ENCODE results near the gene CCDC154.

The CCDC154 gene

DNA sequence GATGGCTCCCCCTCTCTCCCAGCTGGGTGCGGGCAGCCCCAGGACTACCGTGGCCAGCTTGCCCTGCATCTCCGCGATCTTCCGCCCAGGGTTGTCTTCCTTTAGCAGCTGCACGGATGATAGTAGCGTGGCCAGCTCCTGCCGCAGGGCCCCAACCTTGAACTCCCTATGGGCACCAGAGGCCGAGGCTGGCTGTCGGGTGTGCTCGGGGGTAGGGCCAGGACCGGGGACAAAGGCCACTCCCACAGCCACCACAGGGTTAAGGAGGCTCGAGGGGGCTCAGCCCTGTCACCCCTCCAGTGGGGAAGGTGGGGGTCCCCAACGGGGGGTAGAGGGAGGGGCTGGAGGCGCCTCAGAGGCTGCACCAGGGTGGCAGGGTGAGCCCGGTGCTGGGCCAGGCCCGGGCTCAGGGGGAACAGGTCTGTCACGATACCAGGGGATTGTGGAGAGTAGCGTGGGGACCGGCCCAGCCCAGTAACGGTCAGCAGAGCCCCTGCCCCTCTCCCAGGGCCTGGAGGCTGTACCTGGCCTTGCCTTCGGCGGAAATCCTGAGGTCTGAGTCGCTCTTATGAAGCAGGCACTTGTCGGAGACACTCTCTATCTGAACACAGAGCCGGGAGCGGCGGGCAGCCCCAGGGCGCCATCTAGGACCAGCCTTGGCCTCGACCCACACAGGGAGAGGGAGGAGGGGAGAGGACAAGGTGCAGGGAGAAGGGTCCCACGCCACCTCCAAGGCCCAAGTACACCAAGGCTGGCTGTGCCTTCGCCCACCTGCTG lies 8.2 kb downstream of the CCDC154 start:
- Mint-ChIP-seq H3K27ac (no peak overlapping the region), H3K9me3 (no peaks in the 10 kb centered on the region), H3K4me1 (no peaks in the 10 kb centered on the region), H3K27me3 (no peaks in the 10 kb centered on the region), H3K4me3 (no peak overlapping the region), H3K36me3 (no peaks in the 10 kb centered on the region)

DNA sequence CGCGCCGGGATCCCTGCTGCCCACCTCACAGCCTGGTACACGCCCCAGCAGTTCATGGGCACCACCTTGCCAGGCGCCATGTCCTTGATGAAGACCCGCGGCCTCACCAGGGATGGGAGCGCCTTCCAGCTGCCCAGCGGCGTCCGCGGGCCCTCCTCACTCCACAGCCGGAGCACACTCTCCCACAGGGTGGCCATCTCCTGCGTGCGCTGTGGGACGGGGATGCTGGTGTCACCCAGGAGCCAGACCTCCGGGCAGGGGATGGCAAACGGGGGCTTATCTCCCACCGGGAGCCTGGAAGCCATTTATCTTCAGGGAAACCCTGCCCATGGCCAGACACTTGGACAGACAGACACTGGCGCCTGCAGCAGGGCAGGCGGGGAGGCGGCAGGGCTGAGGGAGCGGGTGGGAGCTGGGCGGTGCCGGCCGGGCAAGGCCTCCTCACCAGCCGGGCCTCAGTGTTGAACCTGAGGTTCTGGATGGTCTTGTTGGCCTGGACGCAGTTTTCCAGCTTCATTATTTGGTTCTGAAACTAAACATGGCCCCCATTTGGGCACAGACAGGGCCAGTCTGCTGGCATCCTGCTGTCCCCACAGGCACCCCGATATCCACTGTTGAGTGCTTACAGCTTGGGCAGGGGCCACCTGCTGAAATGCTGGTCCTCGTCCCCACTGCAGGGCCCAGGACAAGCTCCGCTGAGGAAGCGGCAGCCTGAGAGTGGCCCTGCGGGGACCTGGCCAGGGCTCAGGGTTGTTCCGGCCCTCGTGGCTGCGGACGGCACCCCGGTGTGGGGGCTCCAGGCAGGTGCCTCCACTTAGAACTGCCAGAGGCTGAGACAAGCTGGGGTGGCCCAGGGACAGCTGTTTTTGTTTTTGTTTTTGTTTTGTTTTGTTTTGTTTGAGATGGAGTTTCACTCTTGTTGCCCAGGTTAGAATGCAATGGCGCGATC lies 9.4 kb downstream of the CCDC154 start:
- Mint-ChIP-seq H3K27me3 (no peaks in the 10 kb centered on the region), H3K9me3 (no peaks in the 10 kb centered on the region), H3K4me3 (no peak overlapping the region), H3K27ac (no peak overlapping the region), H3K36me3 (no peaks in the 10 kb centered on the region), H3K4me1 (no peaks in the 10 kb centered on the region)

DNA sequence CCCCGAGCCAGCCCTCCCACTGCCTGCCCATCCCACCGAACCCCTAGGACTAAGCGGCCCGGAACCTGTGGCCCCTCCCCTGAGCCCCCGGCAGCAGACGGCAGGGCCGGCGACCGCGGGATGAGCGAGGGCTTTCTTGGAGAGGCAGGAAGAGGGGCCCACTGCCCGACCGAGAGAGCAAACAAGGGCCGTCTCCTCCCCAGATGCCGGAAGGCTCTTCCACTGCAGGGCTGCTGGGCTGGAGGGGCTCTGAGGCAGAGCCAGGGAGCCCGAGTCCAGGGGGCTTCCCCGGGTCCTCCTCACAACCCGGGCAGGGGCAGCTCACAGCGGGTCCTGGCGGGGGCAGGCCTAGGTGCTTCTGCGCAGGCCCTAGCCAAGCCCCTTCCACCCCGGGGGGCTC lies 10.6 kb downstream of the CCDC154 start:
- H3K27ac Mint-ChIP-seq, result no peak overlapping the region
- H3K4me3 Mint-ChIP-seq, result no peak overlapping the region
- H3K36me3 Mint-ChIP-seq, result no peaks in the 10 kb centered on the region
- no peaks in the 10 kb centered on the region for H3K9me3 Mint-ChIP-seq
- no peaks in the 10 kb centered on the region for H3K4me1 Mint-ChIP-seq
- no peaks in the 10 kb centered on the region for H3K27me3 Mint-ChIP-seq

GRCh38 chr16:1433263-1433560 lies 11.1 kb downstream of the CCDC154 start:
- Mint-ChIP-seq H3K9me3 (no peaks in the 10 kb centered on the region), H3K4me3 (no peak overlapping the region), H3K4me1 (no peaks in the 10 kb centered on the region), H3K27ac (no peak overlapping the region), H3K27me3 (no peaks in the 10 kb centered on the region), H3K36me3 (no peaks in the 10 kb centered on the region)

- no peaks in the 10 kb centered on the region for H3K9me3 Mint-ChIP-seq
- H3K27me3 Mint-ChIP-seq, result no peaks in the 10 kb centered on the region
- no peak overlapping the region for H3K27ac Mint-ChIP-seq
- no peaks in the 10 kb centered on the region for H3K4me1 Mint-ChIP-seq
- H3K4me3 Mint-ChIP-seq, result peak overlapping the region; percentile 23
- no peaks in the 10 kb centered on the region for H3K36me3 Mint-ChIP-seq
Measured at GRCh38 chr16:1432388-1433262, 11.7 kb downstream of the CCDC154 start.

GRCh38 chr16:1431497-1432270 lies 12.7 kb downstream of the CCDC154 start:
- Mint-ChIP-seq H3K27ac (peak overlapping the region; percentile 23), H3K27me3 (no peaks in the 10 kb centered on the region), H3K4me1 (no peaks in the 10 kb centered on the region), H3K36me3 (no peaks in the 10 kb centered on the region), H3K9me3 (no peaks in the 10 kb centered on the region), H3K4me3 (peak overlapping the region; percentile 23)

GRCh38 chr16:1430759-1431496 lies 13.4 kb downstream of the CCDC154 start, which contains the start of gene PERCC1:
PERCC1 (plus strand) TSS chr16:1431078; CDS start chr16:1432594, 1,516 bp downstream.
- H3K4me1 Mint-ChIP-seq, result no peaks in the 10 kb centered on the region
- no peaks in the 10 kb centered on the region for H3K36me3 Mint-ChIP-seq
- peak within 1 kb of the TSS; percentile 23 for H3K4me3 Mint-ChIP-seq
- H3K9me3 Mint-ChIP-seq, result no peaks in the 10 kb centered on the region
- peak within 1 kb of the TSS; percentile 23 for H3K27ac Mint-ChIP-seq
- no peaks in the 10 kb centered on the region for H3K27me3 Mint-ChIP-seq

GRCh38 chr16:1430214-1430758 lies 14.1 kb downstream of the CCDC154 start:
- no peak overlapping the region for H3K27ac Mint-ChIP-seq

GRCh38 chr16:1429631-1430030 lies 14.7 kb downstream of the CCDC154 start:
- no peaks in the 10 kb centered on the region for H3K27me3 Mint-ChIP-seq
- no peaks in the 10 kb centered on the region for H3K9me3 Mint-ChIP-seq
- H3K36me3 Mint-ChIP-seq, result no peaks in the 10 kb centered on the region
- no peaks in the 10 kb centered on the region for H3K4me1 Mint-ChIP-seq
- H3K27ac Mint-ChIP-seq, result no peak overlapping the region
- no peak overlapping the region for H3K4me3 Mint-ChIP-seq

More at GRCh38 chr16:1430214-1430758, 14.1 kb downstream of the CCDC154 start:
- Mint-ChIP-seq H3K4me3 (no peak overlapping the region), H3K36me3 (no peaks in the 10 kb centered on the region), H3K4me1 (no peaks in the 10 kb centered on the region), H3K27me3 (no peaks in the 10 kb centered on the region), H3K9me3 (no peaks in the 10 kb centered on the region)

- Mint-ChIP-seq H3K4me3 (no peak overlapping the region), H3K4me1 (no peaks in the 10 kb centered on the region), H3K27ac (no peak overlapping the region), H3K27me3 (no peaks in the 10 kb centered on the region), H3K36me3 (no peaks in the 10 kb centered on the region), H3K9me3 (no peaks in the 10 kb centered on the region)
Measured at GRCh38 chr16:1429012-1429411, 15.3 kb downstream of the CCDC154 start.

GRCh38 chr16:1428511-1428910 lies 15.8 kb downstream of the CCDC154 start:
- Mint-ChIP-seq H3K4me3 (no peak overlapping the region), H3K36me3 (no peaks in the 10 kb centered on the region)

GRCh38 chr16:1427473-1428461 lies 16.6 kb downstream of the CCDC154 start:
- Mint-ChIP-seq H3K27me3 (no peaks in the 10 kb centered on the region), H3K4me3 (no peak overlapping the region), H3K4me1 (no peaks in the 10 kb centered on the region), H3K9me3 (no peaks in the 10 kb centered on the region), H3K36me3 (no peaks in the 10 kb centered on the region), H3K27ac (no peak overlapping the region)

More at GRCh38 chr16:1428511-1428910, 15.8 kb downstream of the CCDC154 start:
- Mint-ChIP-seq H3K27me3 (no peaks in the 10 kb centered on the region), H3K4me1 (no peaks in the 10 kb centered on the region), H3K9me3 (no peaks in the 10 kb centered on the region), H3K27ac (no peak overlapping the region)
